Peyer's patch (tissue), 4 donors: ENCODE data around the gene HEXIM1.
A peak's percentile ranks its signal among the peaks of the same experiment; 100 is the strongest.

Source experiments
- POLR2A ChIP-seq, 2 donors: fragments of 450-650 bp; IDR thresholded peaks; one replicate each; pipeline ENCODE4 v1.5.1; 2017; ENCODE audit warnings: antibody characterized with exemption in 2 of 2, mild to moderate bottlenecking in 2 of 2, moderate library complexity in 2 of 2
- TF ChIP-seq, protein P1 (sequence below), 6 experiments: fragments of 450-650 bp in 4 of 6; fragments of 200-600 bp in 2 of 6; sonication (generic) in 1 of 6; IDR thresholded peaks; one replicate each; pipeline ENCODE4 v1.5.1; 2017 to 2019; ENCODE audit warnings: antibody characterized with exemption in 6 of 6, mild to moderate bottlenecking in 3 of 6, moderate library complexity in 1 of 6

GRCh38 chr17:45197555-45198334 is 49.5 kb downstream of the HEXIM1 start:
- TF ChIP-seq, protein P1, sequence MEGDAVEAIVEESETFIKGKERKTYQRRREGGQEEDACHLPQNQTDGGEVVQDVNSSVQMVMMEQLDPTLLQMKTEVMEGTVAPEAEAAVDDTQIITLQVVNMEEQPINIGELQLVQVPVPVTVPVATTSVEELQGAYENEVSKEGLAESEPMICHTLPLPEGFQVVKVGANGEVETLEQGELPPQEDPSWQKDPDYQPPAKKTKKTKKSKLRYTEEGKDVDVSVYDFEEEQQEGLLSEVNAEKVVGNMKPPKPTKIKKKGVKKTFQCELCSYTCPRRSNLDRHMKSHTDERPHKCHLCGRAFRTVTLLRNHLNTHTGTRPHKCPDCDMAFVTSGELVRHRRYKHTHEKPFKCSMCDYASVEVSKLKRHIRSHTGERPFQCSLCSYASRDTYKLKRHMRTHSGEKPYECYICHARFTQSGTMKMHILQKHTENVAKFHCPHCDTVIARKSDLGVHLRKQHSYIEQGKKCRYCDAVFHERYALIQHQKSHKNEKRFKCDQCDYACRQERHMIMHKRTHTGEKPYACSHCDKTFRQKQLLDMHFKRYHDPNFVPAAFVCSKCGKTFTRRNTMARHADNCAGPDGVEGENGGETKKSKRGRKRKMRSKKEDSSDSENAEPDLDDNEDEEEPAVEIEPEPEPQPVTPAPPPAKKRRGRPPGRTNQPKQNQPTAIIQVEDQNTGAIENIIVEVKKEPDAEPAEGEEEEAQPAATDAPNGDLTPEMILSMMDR (IDR thresholded peaks at IDR 0.05), result peak; percentile 94 to 100 (median 98)
- TF ChIP-seq POLR2A (IDR thresholded peaks at IDR 0.05), result no peak
